ENCODE data around the gene SIRT5.

The SIRT5 gene

GRCh38 chr6:13614926-13615791 is 40.8 kb downstream of the SIRT5 start, which contains the start of gene NOL7:
TSS of gene NOL7 (plus strand) at chr6:13615335. CDS start at chr6:13615359, 24 bp downstream.
- H3K36me3 ChIP-seq (ENCODE audit: control insufficient read depth, low read depth, low read length), result peaks cover 34% of the 10 kb centered on the region
- peak within 1 kb of the TSS; percentile 70 for H3K27ac ChIP-seq (ENCODE audit: low read length)
- peak within 1 kb of the TSS; percentile 98 for H3K4me3 ChIP-seq (ENCODE audit: low read length)
- peaks cover 8% of the 10 kb centered on the region for H3K4me1 ChIP-seq (ENCODE audit: control insufficient read depth, low read depth, low read length)
- no peaks in the 10 kb centered on the region for H3K27me3 ChIP-seq (ENCODE audit: control insufficient read depth, insufficient read depth, low read length)
- H3K9ac ChIP-seq (ENCODE audit: low read length), result peak within 1 kb of the TSS; percentile 98
- H3K9me3 ChIP-seq (ENCODE audit: control insufficient read depth, low read depth, low read length), result no peaks in the 10 kb centered on the region

GRCh38 chr6:13615792-13616120 is 41.4 kb downstream of the SIRT5 start:
- no peak overlapping the region for H3K27ac ChIP-seq (ENCODE audit: low read length)
- peaks cover 40% of the 10 kb centered on the region for H3K36me3 ChIP-seq (ENCODE audit: control insufficient read depth, low read depth, low read length)
- peak overlapping the region; percentile 98 for H3K4me3 ChIP-seq (ENCODE audit: low read length)
- H3K9ac ChIP-seq (ENCODE audit: low read length), result peak overlapping the region; percentile 98
- H3K4me1 ChIP-seq (ENCODE audit: control insufficient read depth, low read depth, low read length), result peaks cover 8% of the 10 kb centered on the region
- no peaks in the 10 kb centered on the region for H3K9me3 ChIP-seq (ENCODE audit: control insufficient read depth, low read depth, low read length)
- no peaks in the 10 kb centered on the region for H3K27me3 ChIP-seq (ENCODE audit: control insufficient read depth, insufficient read depth, low read length)

- peaks cover 8% of the 10 kb centered on the region for H3K4me1 ChIP-seq (ENCODE audit: control insufficient read depth, low read depth, low read length)
- no peaks in the 10 kb centered on the region for H3K9me3 ChIP-seq (ENCODE audit: control insufficient read depth, low read depth, low read length)
- H3K27me3 ChIP-seq (ENCODE audit: control insufficient read depth, insufficient read depth, low read length), result no peaks in the 10 kb centered on the region
- no peak overlapping the region for H3K27ac ChIP-seq (ENCODE audit: low read length)
- peaks cover 53% of the 10 kb centered on the region for H3K36me3 ChIP-seq (ENCODE audit: control insufficient read depth, low read depth, low read length)
- no peak overlapping the region for H3K9ac ChIP-seq (ENCODE audit: low read length)
- peak overlapping the region; percentile 98 for H3K4me3 ChIP-seq (ENCODE audit: low read length)
Measured at GRCh38 chr6:13617066-13617465, 42.7 kb downstream of the SIRT5 start.

GRCh38 chr6:13624871-13625288 is 50.5 kb downstream of the SIRT5 start:
- no peak overlapping the region for H3K27ac ChIP-seq (ENCODE audit: low read length)
- no peaks in the 10 kb centered on the region for H3K4me1 ChIP-seq (ENCODE audit: control insufficient read depth, low read depth, low read length)
- no peak overlapping the region for H3K9ac ChIP-seq (ENCODE audit: low read length)
- H3K4me3 ChIP-seq (ENCODE audit: low read length), result no peak overlapping the region
- H3K27me3 ChIP-seq (ENCODE audit: control insufficient read depth, insufficient read depth, low read length), result no peaks in the 10 kb centered on the region
- peaks cover 63% of the 10 kb centered on the region for H3K36me3 ChIP-seq (ENCODE audit: control insufficient read depth, low read depth, low read length)
- no peaks in the 10 kb centered on the region for H3K9me3 ChIP-seq (ENCODE audit: control insufficient read depth, low read depth, low read length)

- Histone ChIP-seq H3K4me1 (ENCODE audit: control insufficient read depth, low read depth, low read length) (no peaks in the 10 kb centered on the region), H3K9ac (ENCODE audit: low read length) (no peak overlapping the region), H3K36me3 (ENCODE audit: control insufficient read depth, low read depth, low read length) (peaks cover 34% of the 10 kb centered on the region), H3K27ac (ENCODE audit: low read length) (no peak overlapping the region), H3K9me3 (ENCODE audit: control insufficient read depth, low read depth, low read length) (no peaks in the 10 kb centered on the region), H3K27me3 (ENCODE audit: control insufficient read depth, insufficient read depth, low read length) (no peaks in the 10 kb centered on the region), H3K4me3 (ENCODE audit: low read length) (no peak overlapping the region)
Measured at GRCh38 chr6:13629459-13630116, 55.2 kb downstream of the SIRT5 start.

GRCh38 chr6:13630499-13630898 is 56.1 kb downstream of the SIRT5 start:
- H3K4me3 ChIP-seq (ENCODE audit: low read length), result no peak overlapping the region
- H3K4me1 ChIP-seq (ENCODE audit: control insufficient read depth, low read depth, low read length), result peaks cover 2% of the 10 kb centered on the region
- peaks cover 34% of the 10 kb centered on the region for H3K36me3 ChIP-seq (ENCODE audit: control insufficient read depth, low read depth, low read length)
- no peaks in the 10 kb centered on the region for H3K27me3 ChIP-seq (ENCODE audit: control insufficient read depth, insufficient read depth, low read length)
- H3K9me3 ChIP-seq (ENCODE audit: control insufficient read depth, low read depth, low read length), result no peaks in the 10 kb centered on the region
- no peak overlapping the region for H3K9ac ChIP-seq (ENCODE audit: low read length)
- no peak overlapping the region for H3K27ac ChIP-seq (ENCODE audit: low read length)

GRCh38 chr6:13633343-13633742 is 58.9 kb downstream of the SIRT5 start:
- no peak overlapping the region for H3K27ac ChIP-seq (ENCODE audit: low read length)

GRCh38 chr6:13635948-13636658 is 61.7 kb downstream of the SIRT5 start:
- Histone ChIP-seq H3K9me3 (ENCODE audit: control insufficient read depth, low read depth, low read length) (no peaks in the 10 kb centered on the region), H3K36me3 (ENCODE audit: control insufficient read depth, low read depth, low read length) (peaks cover 31% of the 10 kb centered on the region), H3K27me3 (ENCODE audit: control insufficient read depth, insufficient read depth, low read length) (no peaks in the 10 kb centered on the region), H3K4me1 (ENCODE audit: control insufficient read depth, low read depth, low read length) (peaks cover 22% of the 10 kb centered on the region), H3K27ac (ENCODE audit: low read length) (peak overlapping the region; percentile 46), H3K4me3 (ENCODE audit: low read length) (no peak overlapping the region), H3K9ac (ENCODE audit: low read length) (peak overlapping the region; percentile 9)

More at GRCh38 chr6:13633343-13633742, 58.9 kb downstream of the SIRT5 start:
- no peaks in the 10 kb centered on the region for H3K27me3 ChIP-seq (ENCODE audit: control insufficient read depth, insufficient read depth, low read length)
- no peak overlapping the region for H3K9ac ChIP-seq (ENCODE audit: low read length)
- peaks cover 35% of the 10 kb centered on the region for H3K36me3 ChIP-seq (ENCODE audit: control insufficient read depth, low read depth, low read length)
- H3K4me1 ChIP-seq (ENCODE audit: control insufficient read depth, low read depth, low read length), result peaks cover 22% of the 10 kb centered on the region
- H3K4me3 ChIP-seq (ENCODE audit: low read length), result no peak overlapping the region
- no peaks in the 10 kb centered on the region for H3K9me3 ChIP-seq (ENCODE audit: control insufficient read depth, low read depth, low read length)

GRCh38 chr6:13638014-13638413 is 63.6 kb downstream of the SIRT5 start:
- Histone ChIP-seq H3K4me3 (ENCODE audit: low read length) (no peak overlapping the region), H3K36me3 (ENCODE audit: control insufficient read depth, low read depth, low read length) (peaks cover 21% of the 10 kb centered on the region), H3K9me3 (ENCODE audit: control insufficient read depth, low read depth, low read length) (no peaks in the 10 kb centered on the region), H3K27me3 (ENCODE audit: control insufficient read depth, insufficient read depth, low read length) (no peaks in the 10 kb centered on the region), H3K9ac (ENCODE audit: low read length) (no peak overlapping the region), H3K27ac (ENCODE audit: low read length) (no peak overlapping the region), H3K4me1 (ENCODE audit: control insufficient read depth, low read depth, low read length) (peaks cover 22% of the 10 kb centered on the region)

GRCh38 chr6:13638626-13639025 is 64.2 kb downstream of the SIRT5 start:
- Histone ChIP-seq H3K9me3 (ENCODE audit: control insufficient read depth, low read depth, low read length) (no peaks in the 10 kb centered on the region), H3K9ac (ENCODE audit: low read length) (no peak overlapping the region), H3K27ac (ENCODE audit: low read length) (no peak overlapping the region), H3K27me3 (ENCODE audit: control insufficient read depth, insufficient read depth, low read length) (no peaks in the 10 kb centered on the region), H3K36me3 (ENCODE audit: control insufficient read depth, low read depth, low read length) (peaks cover 21% of the 10 kb centered on the region), H3K4me3 (ENCODE audit: low read length) (no peak overlapping the region), H3K4me1 (ENCODE audit: control insufficient read depth, low read depth, low read length) (peaks cover 22% of the 10 kb centered on the region)

- no peak overlapping the region for H3K27ac ChIP-seq (ENCODE audit: low read length)
- H3K27me3 ChIP-seq (ENCODE audit: control insufficient read depth, insufficient read depth, low read length), result no peaks in the 10 kb centered on the region
- H3K9ac ChIP-seq (ENCODE audit: low read length), result no peak overlapping the region
- no peaks in the 10 kb centered on the region for H3K9me3 ChIP-seq (ENCODE audit: control insufficient read depth, low read depth, low read length)
- H3K4me1 ChIP-seq (ENCODE audit: control insufficient read depth, low read depth, low read length), result peaks cover 13% of the 10 kb centered on the region
- peaks cover 21% of the 10 kb centered on the region for H3K36me3 ChIP-seq (ENCODE audit: control insufficient read depth, low read depth, low read length)
- H3K4me3 ChIP-seq (ENCODE audit: low read length), result no peak overlapping the region
Measured at GRCh38 chr6:13641315-13641714, 66.9 kb downstream of the SIRT5 start.

Data from iPS-18a (cell line).